C4-2B (cell line): ENCODE data around the gene CUEDC1.

Experiments used
- H3K27ac ChIP-seq: fragments of 450-650 bp; 2 replicates; pipeline ENCODE4 v1.5.1; 2017
- ZFX ChIP-seq: fragments of 450-650 bp; IDR thresholded peaks from 2 replicates; pipeline ENCODE4 v1.6.1; 2017
- TF ChIP-seq, protein P1 (sequence below): fragments of 450-650 bp; conservative IDR thresholded peaks from 2 replicates; pipeline ENCODE4 v1.5.1; 2017; ENCODE audit warnings: mild to moderate bottlenecking

CUEDC1 gene

DNA sequence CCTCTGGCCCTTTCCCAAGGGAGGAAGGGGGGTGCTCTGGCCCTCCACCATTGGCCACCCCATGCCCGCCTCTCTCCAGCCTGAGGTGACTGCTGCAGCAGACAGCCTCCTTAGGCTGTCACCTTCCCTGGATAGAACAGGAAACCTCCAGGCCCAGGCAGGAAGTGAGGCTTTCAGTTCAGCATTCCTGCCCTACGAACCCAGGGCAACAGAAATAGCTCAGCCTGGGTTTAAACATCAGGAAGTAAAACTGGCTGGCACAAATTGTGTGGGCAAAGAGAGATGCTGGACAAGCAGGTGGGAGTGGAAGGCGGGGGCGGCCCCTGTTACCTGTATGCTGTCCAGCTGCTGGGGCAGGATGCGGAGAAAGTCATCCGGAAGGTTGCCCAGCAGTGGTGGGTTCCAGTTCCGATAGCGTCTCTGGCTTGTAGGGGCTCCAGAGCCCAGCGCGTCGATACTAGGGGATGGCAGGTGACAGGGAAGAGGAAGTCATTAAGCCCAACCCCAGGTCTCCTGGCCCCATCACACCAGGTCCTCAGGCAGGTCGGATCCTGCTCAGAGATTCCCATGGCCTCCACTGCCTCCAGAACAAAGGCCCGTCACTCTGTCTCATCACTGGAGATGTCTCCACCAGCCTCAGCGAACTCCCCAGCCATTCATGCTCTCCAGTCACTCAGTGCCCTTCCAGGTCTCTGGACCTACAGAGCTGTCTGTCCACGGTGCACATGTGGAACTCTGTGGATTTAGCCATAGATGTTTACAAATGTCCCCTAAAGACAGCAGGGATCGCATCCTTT lies 81.8 kb downstream of the CUEDC1 start:
- H3K27ac ChIP-seq = no peak overlapping the region
- TF ChIP-seq ZFX = no peak
- TF ChIP-seq, protein P1, sequence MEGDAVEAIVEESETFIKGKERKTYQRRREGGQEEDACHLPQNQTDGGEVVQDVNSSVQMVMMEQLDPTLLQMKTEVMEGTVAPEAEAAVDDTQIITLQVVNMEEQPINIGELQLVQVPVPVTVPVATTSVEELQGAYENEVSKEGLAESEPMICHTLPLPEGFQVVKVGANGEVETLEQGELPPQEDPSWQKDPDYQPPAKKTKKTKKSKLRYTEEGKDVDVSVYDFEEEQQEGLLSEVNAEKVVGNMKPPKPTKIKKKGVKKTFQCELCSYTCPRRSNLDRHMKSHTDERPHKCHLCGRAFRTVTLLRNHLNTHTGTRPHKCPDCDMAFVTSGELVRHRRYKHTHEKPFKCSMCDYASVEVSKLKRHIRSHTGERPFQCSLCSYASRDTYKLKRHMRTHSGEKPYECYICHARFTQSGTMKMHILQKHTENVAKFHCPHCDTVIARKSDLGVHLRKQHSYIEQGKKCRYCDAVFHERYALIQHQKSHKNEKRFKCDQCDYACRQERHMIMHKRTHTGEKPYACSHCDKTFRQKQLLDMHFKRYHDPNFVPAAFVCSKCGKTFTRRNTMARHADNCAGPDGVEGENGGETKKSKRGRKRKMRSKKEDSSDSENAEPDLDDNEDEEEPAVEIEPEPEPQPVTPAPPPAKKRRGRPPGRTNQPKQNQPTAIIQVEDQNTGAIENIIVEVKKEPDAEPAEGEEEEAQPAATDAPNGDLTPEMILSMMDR = no peak

DNA sequence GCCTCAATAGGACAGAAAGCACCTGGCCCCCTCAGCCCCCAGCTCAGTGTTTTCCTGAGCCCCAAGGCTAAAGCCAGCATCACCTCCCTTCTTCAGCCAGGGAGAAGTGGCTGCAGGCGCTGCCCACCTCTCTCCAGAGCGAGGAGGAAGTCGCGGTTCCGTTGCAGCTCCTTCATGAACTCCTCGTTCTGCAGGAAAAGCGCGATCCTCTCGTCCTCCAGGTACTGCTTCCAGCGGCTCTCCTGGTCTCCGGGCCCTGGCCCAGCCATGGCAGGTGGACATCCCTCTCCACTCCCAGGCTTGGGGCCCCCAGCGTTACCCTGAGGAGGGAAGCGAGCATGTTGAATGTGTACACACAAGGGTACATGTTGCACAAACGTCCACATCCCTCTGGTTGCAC lies 82.7 kb downstream of the CUEDC1 start:
- TF ChIP-seq, protein P1 = no peak
- TF ChIP-seq ZFX = no peak
- no peak overlapping the region for H3K27ac ChIP-seq

DNA sequence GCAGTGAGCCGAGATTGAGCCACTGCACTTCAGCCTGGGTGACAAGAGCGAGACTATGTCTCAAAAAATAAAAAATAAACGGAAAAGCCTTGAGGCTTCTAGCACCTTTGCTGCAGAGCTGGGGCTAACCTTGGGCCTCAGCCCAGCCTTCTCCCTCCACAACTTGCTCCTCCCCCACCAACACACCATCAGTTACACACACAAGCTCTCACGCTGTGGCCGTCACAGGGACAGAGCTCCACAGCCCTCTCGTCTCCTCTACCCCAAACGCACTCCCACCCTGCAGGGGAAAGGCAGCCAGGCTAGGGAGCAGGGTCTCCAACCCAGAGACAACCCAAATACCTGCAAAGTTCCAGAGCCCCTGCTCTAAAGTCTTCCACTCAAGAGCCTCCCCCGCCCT lies 83.3 kb downstream of the CUEDC1 start:
- no peak overlapping the region for H3K27ac ChIP-seq
- TF ChIP-seq, protein P1 = no peak
- TF ChIP-seq ZFX = no peak

DNA sequence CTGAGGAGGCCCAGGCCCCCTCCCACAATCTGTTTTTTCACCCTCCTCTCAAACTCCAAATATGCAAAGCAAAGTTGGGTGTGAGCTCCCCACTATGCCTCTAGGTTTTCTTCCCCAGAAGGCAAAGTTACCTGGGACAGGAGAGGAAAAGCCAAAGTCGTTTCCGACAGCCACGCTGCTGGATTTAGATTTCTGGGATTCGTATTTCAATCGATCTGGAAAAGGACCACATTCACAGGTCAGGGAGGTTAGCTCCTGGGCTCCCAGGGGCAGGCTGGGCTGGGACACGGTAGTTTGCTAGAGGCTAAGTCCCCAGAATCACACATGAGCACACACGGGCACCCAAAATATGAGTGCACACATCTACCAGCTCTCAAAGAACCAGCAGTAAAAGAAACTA lies 84.1 kb downstream of the CUEDC1 start:
- no peak overlapping the region for H3K27ac ChIP-seq
- TF ChIP-seq ZFX = no peak
- TF ChIP-seq, protein P1 = no peak

DNA sequence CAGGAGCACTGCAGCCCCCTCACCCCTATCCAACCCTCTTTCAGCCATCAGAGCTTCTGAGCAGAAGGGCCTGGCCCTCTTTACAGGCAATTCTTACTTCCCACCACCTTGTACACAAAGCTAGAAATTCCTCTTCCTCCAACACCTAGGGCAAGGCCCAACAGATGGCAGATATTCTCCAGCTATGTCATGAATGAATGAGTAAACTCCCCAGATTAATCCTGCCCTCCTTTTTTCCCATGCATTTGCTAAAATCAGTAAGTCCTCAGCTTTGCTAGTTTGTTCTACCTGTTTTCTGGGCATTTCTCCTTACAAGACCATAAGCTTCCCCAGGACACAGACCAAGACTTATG lies 85.0 kb downstream of the CUEDC1 start:
- H3K27ac ChIP-seq = no peak overlapping the region
- no peak for TF ChIP-seq ZFX
- TF ChIP-seq, protein P1 = no peak

DNA sequence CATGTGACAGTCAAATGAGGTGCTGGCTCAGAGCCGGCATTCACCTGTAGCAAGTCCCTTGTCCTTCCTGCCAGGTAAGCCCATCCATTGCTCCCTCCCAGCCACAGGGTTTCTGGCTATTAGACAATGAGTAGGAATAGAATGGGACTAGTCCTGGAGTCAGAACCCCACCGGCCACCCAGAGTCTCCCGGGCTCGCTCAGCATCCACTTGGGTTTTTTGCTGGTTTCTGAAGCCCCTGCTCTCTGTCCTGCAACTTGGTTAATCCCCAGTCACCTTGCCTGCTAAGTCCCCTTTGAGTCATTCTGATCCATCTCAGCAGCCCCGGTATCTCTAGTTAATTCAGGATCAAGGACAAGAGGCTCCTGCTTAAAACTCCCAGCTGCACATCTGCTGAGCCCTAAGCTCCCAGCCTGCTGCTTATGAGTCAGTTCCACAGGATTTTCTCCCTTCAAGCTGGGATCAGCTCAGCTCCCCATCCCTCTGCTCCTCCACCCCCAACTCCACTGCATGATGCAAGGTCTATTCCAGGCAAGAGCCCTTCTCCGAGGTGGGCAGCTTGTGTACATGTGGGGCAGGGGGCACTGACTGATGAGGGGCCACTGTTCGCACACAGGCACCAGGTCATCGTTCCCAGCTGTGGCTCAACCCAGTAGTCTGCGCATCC lies 85.5 kb downstream of the CUEDC1 start:
- H3K27ac ChIP-seq = no peak overlapping the region
- TF ChIP-seq, protein P1 = no peak
- no peak for TF ChIP-seq ZFX

DNA sequence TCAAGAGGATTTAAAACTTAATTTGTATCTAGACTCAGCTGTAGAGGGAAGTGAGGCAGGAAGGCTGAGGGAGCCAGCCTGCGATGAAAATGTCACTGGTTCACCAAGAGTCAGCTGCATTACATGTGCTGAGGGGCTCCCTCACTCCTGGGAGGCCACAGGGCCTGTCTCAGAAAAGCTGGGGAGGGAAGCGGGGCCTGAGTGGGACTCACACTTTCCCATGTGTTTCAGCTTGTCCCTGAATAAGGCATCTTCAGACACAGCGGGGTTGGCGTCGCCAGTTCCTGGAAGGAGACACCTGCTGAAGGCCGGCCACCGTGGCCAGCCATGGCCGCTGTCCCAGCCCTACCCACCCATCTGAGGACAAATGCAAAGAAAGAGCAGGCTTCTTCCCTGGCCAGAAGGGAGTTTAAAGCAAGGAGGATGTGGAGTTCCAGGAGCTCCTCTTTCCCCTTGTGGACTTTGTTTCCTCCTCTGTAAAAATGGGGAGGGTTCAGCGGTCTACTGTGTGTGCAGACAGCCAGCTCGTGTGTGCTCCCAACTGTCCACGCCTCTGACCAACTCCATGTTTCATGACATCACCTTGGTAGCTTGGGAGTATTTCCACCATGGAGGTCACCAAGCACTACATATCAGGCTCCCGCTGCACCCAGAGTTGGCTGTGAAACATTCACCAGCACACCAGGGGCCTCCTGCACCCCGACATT lies 86.1 kb downstream of the CUEDC1 start:
- no peak overlapping the region for H3K27ac ChIP-seq
- TF ChIP-seq, protein P1 = no peak
